ENCODE measurements around the gene FAM3B. TPM values are rescaled to one million over a fixed set of nuclear protein-coding genes. Genes with fewer than 3 reads are reported as not detected.
A peak's percentile ranks its signal among the peaks of the same experiment; 100 is the strongest.

FAM3B gene
- total RNA-seq, 1 experiment from 2014 or later: 0.23 TPM

DNA sequence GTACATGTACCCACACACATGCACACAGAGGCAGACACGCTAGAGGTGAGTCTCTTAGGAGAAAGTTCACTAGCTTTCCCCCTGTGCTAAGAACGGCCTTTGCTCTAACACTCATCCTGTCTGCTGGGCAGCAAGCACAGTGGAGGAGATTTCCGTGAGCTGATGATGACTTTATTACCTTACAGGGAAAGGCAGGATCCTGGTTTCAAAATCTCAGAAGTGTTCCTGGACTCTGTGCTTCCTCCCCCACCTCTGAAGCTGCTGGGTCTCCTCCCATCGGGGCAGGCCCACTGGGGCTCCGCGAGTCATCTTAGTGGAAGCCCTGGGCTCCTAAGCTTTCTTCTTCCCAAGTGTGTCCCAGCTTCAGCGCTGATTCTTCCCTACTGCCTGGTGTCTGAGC lies 2.7 kb downstream of the FAM3B start:
- DNase-seq (ENCODE audit: low read depth): no peak

- no peak for DNase-seq (ENCODE audit: low read depth)
These were observed 4.8 kb downstream of the FAM3B start for GRCh38 chr21:41321211-41321907.

DNA sequence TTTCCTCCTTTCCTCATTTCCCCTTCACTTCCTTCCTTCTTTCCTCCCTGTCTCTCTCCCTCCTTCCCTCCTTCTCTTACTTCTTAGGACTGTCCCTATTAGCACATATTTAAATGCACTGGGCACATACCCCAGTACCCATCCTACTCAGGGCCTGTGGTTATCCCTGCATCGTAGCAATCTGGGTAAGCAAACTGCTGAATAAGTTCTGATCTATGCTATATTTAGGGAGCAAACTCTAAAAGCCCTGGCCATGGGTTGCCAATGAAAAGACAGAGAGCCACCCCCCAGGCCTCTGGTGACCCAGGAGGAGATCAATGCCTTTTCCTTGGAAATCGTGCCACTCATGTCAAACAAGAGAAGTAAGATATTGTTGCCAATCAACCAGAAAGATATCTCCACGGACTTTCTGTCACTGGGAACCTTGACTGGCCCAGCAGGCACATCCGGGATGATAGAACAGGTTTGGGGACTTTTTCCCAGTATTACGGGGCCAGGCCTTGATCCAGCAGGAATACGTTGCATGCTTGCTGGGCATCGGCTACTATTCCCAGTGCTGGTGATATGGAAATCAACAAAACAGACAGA lies 5.4 kb downstream of the FAM3B start:
- DNase-seq (ENCODE audit: low read depth): no peak

DNA sequence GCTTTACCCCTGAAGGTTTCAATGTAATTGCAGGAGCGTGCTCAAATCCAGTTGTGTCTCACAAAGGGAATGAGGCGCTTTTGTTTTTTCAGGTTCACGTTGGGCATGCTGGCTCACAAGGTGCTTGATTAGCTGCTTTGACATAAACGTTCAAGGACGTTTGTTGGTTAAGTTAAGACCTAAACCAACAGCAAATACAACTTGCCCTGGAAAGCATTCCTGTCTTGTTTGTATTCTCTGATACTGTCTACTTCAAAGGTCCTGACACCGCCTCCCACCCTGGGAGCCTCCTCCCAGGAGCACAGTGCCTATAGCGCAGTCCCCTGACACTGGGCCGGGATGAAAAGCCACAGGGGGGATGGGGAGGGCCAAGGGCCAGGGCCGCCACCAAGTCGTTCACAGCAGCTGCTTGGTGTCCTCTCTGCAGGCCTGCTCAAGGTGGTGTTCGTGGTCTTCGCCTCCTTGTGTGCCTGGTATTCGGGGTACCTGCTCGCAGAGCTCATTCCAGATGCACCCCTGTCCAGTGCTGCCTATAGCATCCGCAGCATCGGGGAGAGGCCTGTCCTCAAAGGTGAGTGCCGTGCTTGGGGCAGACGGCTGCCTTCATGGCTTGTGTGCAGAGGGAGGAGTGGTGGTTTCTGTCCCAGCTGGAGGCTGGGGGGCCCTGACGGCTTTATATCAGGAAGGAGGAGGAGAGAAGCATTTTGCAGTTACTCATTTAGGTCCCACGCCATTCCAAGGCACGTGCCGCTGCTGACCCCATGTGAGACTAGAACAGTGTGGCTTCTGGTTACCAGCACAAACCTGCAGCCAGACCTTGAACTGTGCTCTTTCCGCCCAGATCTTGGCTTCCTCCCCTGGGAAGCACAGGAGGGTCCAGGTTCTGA lies 6.1 kb downstream of the FAM3B start:
- no peak for DNase-seq (ENCODE audit: low read depth)

GRCh38 chr21:41325138-41325912 lies 8.7 kb downstream of the FAM3B start:
- DNase-seq (ENCODE audit: low read depth): no peak

- DNase-seq (ENCODE audit: low read depth): no peak
These were observed 9.9 kb downstream of the FAM3B start for GRCh38 chr21:41326414-41327080.

DNA sequence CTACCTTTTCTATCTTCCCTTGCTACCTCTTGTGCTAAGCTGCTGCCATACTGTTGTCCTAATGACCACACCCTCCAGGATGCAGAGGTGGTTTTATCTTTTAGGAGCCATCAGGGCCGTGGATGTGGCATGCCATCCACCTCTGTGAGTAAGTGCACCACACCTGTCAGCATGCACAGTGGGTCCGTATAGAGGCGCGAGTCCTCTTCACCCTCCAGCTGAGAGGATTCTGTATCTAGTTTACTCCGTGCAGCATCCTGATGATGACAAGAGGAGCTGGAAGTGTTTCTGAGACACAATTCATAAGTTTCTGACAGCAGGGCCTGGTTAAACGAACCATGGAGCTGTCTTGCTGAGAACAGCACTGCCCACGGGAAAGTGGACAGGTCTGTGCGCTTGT lies 11.2 kb downstream of the FAM3B start:
- DNase-seq (ENCODE audit: low read depth): no peak

- DNase-seq (ENCODE audit: low read depth): peak; percentile 74
These were observed 12.3 kb downstream of the FAM3B start for GRCh38 chr21:41328660-41329607.

DNA sequence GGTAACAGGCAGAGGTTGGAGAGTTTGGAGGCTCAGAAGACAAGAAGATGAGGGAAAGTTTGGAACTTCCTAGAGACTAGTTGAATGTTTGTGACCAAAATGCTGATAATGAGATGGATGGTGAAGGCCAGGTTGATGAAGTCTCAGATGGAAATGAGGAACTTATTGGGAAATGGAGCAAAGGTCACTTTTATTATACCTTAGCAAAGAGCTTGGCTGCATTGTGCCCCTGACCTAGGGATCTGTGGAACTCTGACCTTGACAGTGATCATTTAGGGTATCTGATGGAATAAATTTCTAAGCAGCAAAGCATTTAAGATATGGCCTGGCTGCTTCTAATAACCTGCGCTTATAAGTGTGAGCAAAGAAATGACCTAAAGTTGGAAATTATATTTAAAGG lies 17.2 kb downstream of the FAM3B start:
- DNase-seq (ENCODE audit: low read depth): no peak

- no peak for DNase-seq (ENCODE audit: low read depth)
These were observed 20.9 kb downstream of the FAM3B start for GRCh38 chr21:41337515-41337914.

- DNase-seq (ENCODE audit: low read depth): no peak
These were observed 21.9 kb downstream of the FAM3B start for GRCh38 chr21:41338455-41338854.

GRCh38 chr21:41342035-41342434 lies 25.4 kb downstream of the FAM3B start:
- no peak for DNase-seq (ENCODE audit: low read depth)

- DNase-seq (ENCODE audit: low read depth): no peak
These were observed 27.5 kb downstream of the FAM3B start for GRCh38 chr21:41344146-41344545.

DNA sequence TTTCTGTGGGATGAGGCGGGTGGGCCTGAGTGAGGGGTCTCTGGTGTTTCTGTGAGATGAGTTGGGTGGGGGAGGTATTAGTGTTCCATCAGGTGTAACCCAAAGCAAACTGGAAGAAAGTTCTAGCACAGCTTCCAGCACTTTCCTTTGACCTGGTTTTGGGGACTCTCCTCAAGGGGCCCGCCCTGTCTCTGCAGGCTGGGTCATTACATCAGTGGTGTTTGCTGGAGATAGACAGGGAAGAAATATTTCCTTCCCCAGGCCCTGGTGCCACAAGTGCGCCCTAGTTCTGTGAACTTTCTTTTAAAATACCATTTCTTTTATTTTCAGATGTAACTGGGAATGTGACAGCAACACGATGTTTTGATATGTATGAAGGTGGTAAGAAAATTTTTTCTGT lies 28.8 kb downstream of the FAM3B start:
- no peak for DNase-seq (ENCODE audit: low read depth)

- peak; percentile 70 for DNase-seq (ENCODE audit: low read depth)
These were observed 29.5 kb downstream of the FAM3B start for GRCh38 chr21:41345934-41346685.

DNA sequence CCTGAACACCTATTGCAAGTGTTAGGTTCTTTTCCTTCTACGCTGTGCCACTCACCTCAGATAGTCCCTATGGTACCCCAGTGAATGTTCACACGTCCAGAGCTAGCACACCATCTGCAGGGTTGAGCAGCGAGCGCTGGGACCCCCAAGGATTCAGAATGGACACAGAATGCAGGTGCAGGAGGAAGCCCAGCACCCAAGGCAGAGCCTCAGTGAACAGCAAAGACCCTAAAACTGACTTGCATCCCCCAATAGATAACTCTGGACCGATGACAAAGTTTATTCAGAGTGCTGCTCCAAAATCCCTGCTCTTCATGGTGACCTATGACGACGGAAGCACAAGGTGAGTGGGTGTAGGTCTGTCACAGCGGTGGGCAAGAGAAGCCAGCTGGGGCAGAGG lies 30.2 kb downstream of the FAM3B start:
- no peak for DNase-seq (ENCODE audit: low read depth)

GRCh38 chr21:41348434-41348833 lies 31.8 kb downstream of the FAM3B start:
- no peak for DNase-seq (ENCODE audit: low read depth)

GRCh38 chr21:41349126-41349525 lies 32.5 kb downstream of the FAM3B start:
- DNase-seq (ENCODE audit: low read depth): no peak

- no peak for DNase-seq (ENCODE audit: low read depth)
These were observed 33.2 kb downstream of the FAM3B start for GRCh38 chr21:41349619-41350390.

Data from Daoy (cell line).